Thoracic aorta (tissue), 2 donors: Measurements from ENCODE around the gene CHSY1. TPM values are rescaled to one million over a fixed set of nuclear protein-coding genes. Genes with fewer than 3 reads are reported as not detected.

ENCODE experiments used
- ATAC-seq: fragments of 150-250 bp; one replicate; pipeline ENCODE4 v1.8.0; 2017; ENCODE audit warnings: low read depth; ENCODE audit not compliant: insufficient number of reproducible peaks, low FRiP score
- DNase-seq: peaks from one replicate; pipeline ENCODE4 v3.0.0-alpha.2; 2020; ENCODE audit warnings: low spot score
- H3K27ac ChIP-seq, 2 donors: fragments of 200-600 bp; sonication (generic); 1 replicate in 1 of 2; 2 replicates in 1 of 2; pipeline ENCODE4 v1.5.1; 2016; ENCODE audit warnings: mild to moderate bottlenecking in 2 of 2, moderate library complexity in 2 of 2
- H3K27me3 ChIP-seq: fragments of 200-600 bp; sonication (generic); replicated peaks from 2 replicates; pipeline ENCODE4 v1.6.0; 2016; ENCODE audit warnings: mild to moderate bottlenecking; ENCODE audit not compliant: insufficient read depth
- H3K36me3 ChIP-seq: fragments of 200-600 bp; sonication (generic); one replicate; pipeline ENCODE4 v1.5.1; 2016
- H3K4me1 ChIP-seq, 2 donors: fragments of 200-600 bp; sonication (generic); 1 replicate in 1 of 2; 2 replicates in 1 of 2; pipeline versions ENCODE4 v1.5.1 to v1.6.0; 2016; ENCODE audit warnings: low read depth in 2 of 2, mild to moderate bottlenecking in 1 of 2; ENCODE audit not compliant: control insufficient read depth in 1 of 2
- H3K4me3 ChIP-seq: fragments of 200-600 bp; sonication (generic); 2 replicates; pipeline ENCODE4 v1.5.1; 2016; ENCODE audit warnings: mild to moderate bottlenecking
- H3K9me3 ChIP-seq: fragments of 200-600 bp; sonication (generic); 2 replicates; pipeline ENCODE4 v1.5.1; 2016
- CTCF ChIP-seq: fragments of 200-600 bp; sonication (generic); IDR thresholded peaks from one replicate; pipeline ENCODE4 v1.5.1; 2019; ENCODE audit warnings: antibody characterized with exemption
- total RNA-seq, 2 donors: library from RNA; depleted of rRNA; stranded (reverse); fragments of >200 nt; gene quantifications; one replicate each; pipeline versions ENCODE4 v1.1.0 to v1.2.3, GENCODE V29; 2016

Gene CHSY1
- total RNA-seq, 2 donors from 2014 or later, result 35.7 to 153 TPM

- H3K36me3 ChIP-seq, result peaks cover 12% of the 10 kb centered on the region
- peaks cover 38 to 70% of the 10 kb centered on the region in 2 donors for H3K4me1 ChIP-seq
- H3K4me3 ChIP-seq, result peak overlapping the region; percentile 60
- no peaks in the 10 kb centered on the region for H3K9me3 ChIP-seq
- DNase-seq (no peak), ATAC-seq (no peak)
- H3K27me3 ChIP-seq, result no peaks in the 10 kb centered on the region
- TF ChIP-seq CTCF, result no peak
- H3K27ac ChIP-seq, result peak overlapping the region; percentile 65 to 77
Measured at GRCh38 chr15:101179341-101180153, 72.3 kb downstream of the CHSY1 start.

GRCh38 chr15:101178931-101179330 lies 72.9 kb downstream of the CHSY1 start:
- H3K4me1 ChIP-seq, result peaks cover 38 to 70% of the 10 kb centered on the region in 2 donors
- ATAC-seq (no peak), DNase-seq (no peak)
- H3K9me3 ChIP-seq, result no peaks in the 10 kb centered on the region
- peak overlapping the region; percentile 60 for H3K4me3 ChIP-seq
- H3K27ac ChIP-seq, result peak overlapping the region; percentile 65 to 77
- TF ChIP-seq CTCF, result no peak
- H3K27me3 ChIP-seq, result no peaks in the 10 kb centered on the region
- H3K36me3 ChIP-seq, result peaks cover 12% of the 10 kb centered on the region

- H3K9me3 ChIP-seq, result no peaks in the 10 kb centered on the region
- no peak overlapping the region for H3K4me3 ChIP-seq
- H3K36me3 ChIP-seq, result peaks cover 12% of the 10 kb centered on the region
- DNase-seq, result no peak
- H3K4me1 ChIP-seq, result peaks cover 38 to 70% of the 10 kb centered on the region in 2 donors
- no peak for ATAC-seq
- H3K27me3 ChIP-seq, result no peaks in the 10 kb centered on the region
- TF ChIP-seq CTCF, result no peak
- peak overlapping the region; percentile 65 to 77 for H3K27ac ChIP-seq
Measured at GRCh38 chr15:101178479-101178878, 73.4 kb downstream of the CHSY1 start.

- TF ChIP-seq CTCF, result no peak
- Histone ChIP-seq H3K36me3 (peaks cover 12% of the 10 kb centered on the region), H3K27me3 (no peaks in the 10 kb centered on the region), H3K9me3 (no peaks in the 10 kb centered on the region), H3K4me3 (no peak overlapping the region), H3K4me1 (peaks cover 37 to 72% of the 10 kb centered on the region in 2 donors), H3K27ac (peak overlapping the region; percentile 65 to 77)
- ATAC-seq, result no peak
- no peak for DNase-seq
Measured at GRCh38 chr15:101177866-101178265, 74.0 kb downstream of the CHSY1 start.

GRCh38 chr15:101176625-101177024 lies 75.2 kb downstream of the CHSY1 start:
- Histone ChIP-seq H3K4me3 (peak overlapping the region; percentile 23), H3K4me1 (peaks cover 34 to 66% of the 10 kb centered on the region in 2 donors), H3K27ac (peak overlapping the region; percentile 65 to 77), H3K27me3 (no peaks in the 10 kb centered on the region), H3K36me3 (peaks cover 12% of the 10 kb centered on the region), H3K9me3 (no peaks in the 10 kb centered on the region)
- no peak for TF ChIP-seq CTCF
- DNase-seq, result no peak
- no peak for ATAC-seq
